HG03575 (cell line): Measurements from ENCODE around the gene EPB41L3.
"Not testable (repeated sequence)": the region's sequence is repeated elsewhere in the genome, so short reads cannot be mapped to it uniquely, and the experiment has no call there.

Source experiments
- ATAC-seq: cut with Tn5 transposase; IDR thresholded peaks from one replicate; pipeline ENCODE4 v1.9.1; 2021; ENCODE audit not compliant: unreplicated experiment, insufficient number of reproducible peaks, low FRiP score; ENCODE audit errors: extremely low read depth

The EPB41L3 gene

GRCh38 chr18:5543773-5544389, at the start of gene EPB41L3:
TSS of gene EPB41L3 (minus strand) at chr18:5543997. CDS start at chr18:5489183, 54,814 bp downstream.
- ATAC-seq: no peak

GRCh38 chr18:5588529-5588928, 44.7 kb upstream of the EPB41L3 start:
- ATAC-seq: no peak

- no peak for ATAC-seq
Observed at GRCh38 chr18:5585653-5586052, 41.9 kb upstream of the EPB41L3 start.

DNA sequence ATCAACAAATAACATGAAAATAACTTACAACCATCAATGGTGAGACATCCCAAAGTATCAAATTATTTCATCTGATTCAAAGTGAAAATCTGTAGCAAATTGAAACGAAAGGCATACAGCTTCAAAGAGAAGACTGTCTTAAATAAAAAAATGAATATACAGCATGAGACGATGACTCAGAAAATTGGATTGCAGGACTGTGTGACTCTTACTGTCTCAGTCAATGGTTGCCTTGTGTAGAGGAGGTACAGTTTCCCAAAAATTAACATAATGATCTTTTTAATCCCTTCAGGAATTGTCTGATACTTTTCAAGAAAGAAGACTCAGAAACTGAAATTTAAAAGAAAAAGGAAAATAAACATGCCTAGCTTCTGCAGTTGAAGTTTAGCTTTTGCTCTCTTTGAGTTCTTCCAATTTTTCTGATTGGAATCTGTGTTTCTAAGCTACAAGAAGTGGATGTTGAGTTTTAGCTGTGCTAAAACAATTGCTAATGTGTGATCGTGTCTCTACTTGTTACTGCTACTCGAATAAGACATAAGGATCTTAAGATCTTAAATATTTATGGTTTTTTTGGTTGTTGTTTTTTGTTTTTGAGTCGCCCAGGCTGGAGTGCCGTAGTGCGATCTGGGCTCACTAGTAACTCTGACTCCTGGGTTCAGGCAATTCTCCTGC, 41.1 kb upstream of the EPB41L3 start:
- ATAC-seq: no peak

- no peak for ATAC-seq
Observed at GRCh38 chr18:5582849-5583681, 39.3 kb upstream of the EPB41L3 start.

- no peak for ATAC-seq
Observed at GRCh38 chr18:5582076-5582475, 38.3 kb upstream of the EPB41L3 start.

DNA sequence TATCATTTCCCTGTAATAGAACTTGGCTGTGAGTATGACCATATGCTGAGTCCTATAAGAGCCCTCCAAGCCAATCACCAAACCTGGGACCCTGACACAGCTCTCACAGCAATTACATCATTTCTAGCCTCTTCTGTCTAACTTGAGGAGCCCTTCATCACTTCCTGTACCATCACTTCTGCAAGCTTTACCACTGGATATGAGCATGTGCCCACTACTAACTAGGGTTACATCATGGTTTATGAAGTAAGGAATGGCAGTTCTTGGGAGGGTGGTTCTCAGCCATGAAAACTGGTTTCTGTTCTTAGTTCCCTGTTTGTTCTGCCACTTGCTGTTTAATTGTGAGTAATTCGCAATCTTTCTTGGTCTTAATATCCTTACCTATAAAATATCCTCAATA, 31.0 kb upstream of the EPB41L3 start:
- no peak for ATAC-seq

DNA sequence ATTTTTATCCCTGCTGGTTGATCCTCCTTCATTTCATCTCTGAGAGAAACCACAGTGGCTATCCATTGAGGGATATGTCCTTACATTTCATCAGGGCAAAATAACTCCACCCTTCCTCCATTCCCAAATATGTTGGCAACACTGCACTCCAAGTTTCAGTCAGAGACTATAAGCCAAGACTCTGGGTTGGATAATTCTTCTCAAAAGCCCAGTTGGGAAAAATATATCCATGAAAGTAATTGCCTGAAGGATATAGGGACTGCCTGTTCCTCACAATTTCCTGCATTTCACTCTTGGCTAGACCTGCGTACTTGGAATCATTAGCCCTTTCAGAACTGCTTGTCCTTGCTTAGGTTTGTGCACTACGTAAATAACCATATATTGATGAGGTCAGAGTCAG, 27.9 kb upstream of the EPB41L3 start:
- no peak for ATAC-seq

- ATAC-seq: not testable (repeated sequence)
Observed at GRCh38 chr18:5570613-5571012, 26.8 kb upstream of the EPB41L3 start.

DNA sequence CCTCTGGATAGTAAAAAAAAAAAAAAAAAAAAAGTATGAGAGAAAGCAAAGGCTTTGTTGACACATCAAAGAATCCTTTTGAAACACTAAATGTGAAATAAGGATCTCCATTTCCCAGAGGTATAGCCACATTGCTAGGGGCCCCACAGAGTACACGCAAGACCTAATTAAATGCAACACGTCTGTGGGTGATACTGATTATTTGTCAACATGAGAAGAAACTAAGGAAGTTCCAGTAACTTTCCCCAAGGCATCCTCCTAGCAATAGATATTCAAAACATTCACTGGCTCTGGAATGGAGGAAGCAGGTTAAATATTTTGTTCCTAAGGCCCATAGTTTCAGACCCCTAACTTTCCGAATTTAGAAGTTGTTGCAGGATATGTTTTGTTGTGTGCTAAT, 24.6 kb upstream of the EPB41L3 start:
- ATAC-seq: no peak

DNA sequence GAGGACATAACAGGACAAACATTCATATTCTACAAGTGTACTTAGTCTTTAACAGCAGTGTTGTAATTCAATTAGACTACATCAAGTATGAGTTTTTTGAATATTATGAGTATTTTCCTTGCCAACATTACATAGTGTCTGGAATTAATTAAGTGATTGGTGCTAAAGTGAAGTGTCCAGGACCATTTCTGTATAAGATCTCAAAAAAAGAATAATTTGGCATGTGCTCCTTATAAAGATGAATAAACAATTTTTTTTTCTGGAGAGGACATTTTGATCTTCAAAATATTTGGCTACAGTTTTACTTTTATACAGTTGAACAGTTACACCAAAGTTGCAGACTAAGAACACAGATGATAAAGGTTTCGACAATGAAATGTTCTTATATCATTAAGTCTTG, 15.1 kb upstream of the EPB41L3 start:
- no peak for ATAC-seq

GRCh38 chr18:5556310-5556974, 12.6 kb upstream of the EPB41L3 start:
- no peak for ATAC-seq

DNA sequence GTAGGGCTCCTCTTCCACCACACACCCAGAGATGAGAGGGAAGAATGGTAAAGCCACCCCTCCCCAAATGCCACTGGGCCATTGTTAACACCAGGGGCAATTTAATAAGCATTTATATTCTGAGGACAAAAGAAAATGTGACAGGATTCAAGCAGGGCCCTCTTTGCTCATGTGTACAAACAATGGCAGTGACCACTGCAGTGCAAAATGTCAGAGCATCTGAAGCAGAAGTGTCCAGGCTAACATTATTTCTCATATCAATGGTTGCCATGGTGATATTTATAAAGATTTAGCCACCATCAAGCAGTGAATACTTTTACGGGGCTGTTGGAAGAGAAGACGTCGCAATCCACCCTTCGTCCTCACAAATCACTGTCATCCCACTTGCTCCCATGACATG, 10.8 kb upstream of the EPB41L3 start:
- ATAC-seq: no peak

- no peak for ATAC-seq
Observed at GRCh38 chr18:5546660-5547059, 2.9 kb upstream of the EPB41L3 start.

DNA sequence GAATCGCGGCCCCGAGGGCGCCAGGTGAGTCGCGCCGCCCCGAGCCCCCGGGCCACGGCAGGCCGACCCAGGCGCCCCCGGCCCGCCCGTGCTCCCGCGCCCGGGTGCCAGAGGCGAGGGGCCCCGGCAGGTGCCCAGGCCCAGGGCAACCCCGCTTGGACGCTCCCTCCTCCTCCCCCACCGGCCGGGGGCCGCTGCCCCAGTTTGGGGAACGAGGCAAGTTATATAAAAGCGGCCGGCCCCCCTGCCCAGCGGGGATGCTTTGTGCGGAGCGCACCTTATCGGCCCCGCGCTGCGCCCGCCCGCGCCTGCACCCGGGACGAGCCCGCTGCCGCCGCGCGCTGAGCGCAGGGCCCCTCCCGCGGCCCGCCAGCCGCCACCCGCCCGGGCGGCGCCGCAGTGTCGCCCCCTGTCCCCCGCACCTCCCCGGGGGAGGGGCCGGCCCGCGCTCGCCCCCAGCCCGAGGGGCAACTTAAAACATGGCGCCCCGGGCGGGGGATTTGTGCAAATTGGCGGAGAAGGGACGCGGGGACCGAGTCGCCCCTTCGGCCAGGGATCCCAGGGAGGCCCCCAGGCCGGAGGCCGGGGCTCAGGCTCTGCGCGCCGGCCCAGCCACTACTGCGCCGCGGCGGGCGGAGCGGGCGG, 639 bp downstream of the EPB41L3 start:
- no peak for ATAC-seq

GRCh38 chr18:5542515-5543035, 1.2 kb downstream of the EPB41L3 start:
- ATAC-seq: no peak

DNA sequence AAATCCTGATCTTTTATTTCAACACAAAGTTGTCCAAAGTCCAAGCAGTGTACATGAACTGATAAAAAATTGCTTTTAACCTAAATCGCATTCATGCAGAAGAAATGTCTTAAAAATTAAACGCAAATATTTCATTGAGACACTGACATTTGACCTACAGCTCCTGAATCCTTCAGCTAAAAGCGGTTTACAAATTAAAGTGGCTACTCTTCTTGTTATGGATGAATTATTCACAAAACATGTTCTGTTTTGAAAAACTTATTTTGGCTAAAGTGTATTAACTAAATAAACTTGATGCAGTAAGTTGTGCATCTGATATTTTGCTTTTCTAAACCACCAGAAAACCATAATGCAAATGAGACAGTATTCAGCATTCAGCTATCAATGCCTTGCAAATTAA, 2.2 kb downstream of the EPB41L3 start:
- no peak for ATAC-seq

- no peak for ATAC-seq
Observed at GRCh38 chr18:5539391-5539790, 4.4 kb downstream of the EPB41L3 start.

DNA sequence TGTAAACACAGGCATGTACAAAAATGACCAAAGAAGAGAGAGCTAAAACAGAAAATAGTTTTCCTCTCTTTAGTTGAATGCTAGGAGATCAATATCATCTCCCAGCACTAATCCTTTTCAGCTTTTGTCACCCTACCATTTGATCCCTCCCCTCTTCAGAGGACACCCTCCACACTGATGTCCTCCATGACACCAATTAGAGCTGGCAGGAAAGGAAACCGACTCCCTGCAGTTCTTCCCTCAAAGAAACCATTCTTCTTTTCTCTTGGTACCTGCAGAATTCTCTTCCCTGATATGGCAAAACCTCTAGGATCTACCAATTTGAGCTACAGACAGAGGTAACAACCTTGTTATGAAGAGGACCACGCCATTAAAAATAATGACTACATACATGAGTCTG, 5.3 kb downstream of the EPB41L3 start:
- no peak for ATAC-seq
